Measurements from ENCODE around the gene LRWD1.
A peak's percentile ranks its signal among the peaks of the same experiment; 100 is the strongest.

LRWD1 gene

GRCh38 chr7:102467581-102468477 lies 3.0 kb downstream of the LRWD1 start:
- Histone ChIP-seq H3K4me3 (ENCODE audit: low read depth, low read length) (no peak overlapping the region), H3K9me3 (ENCODE audit: severe bottlenecking) (no peaks in the 10 kb centered on the region), H3K36me3 (peaks cover 44% of the 10 kb centered on the region), H3K27me3 (ENCODE audit: insufficient read depth, low read depth, severe bottlenecking) (no peaks in the 10 kb centered on the region), H3K27ac (no peak overlapping the region)
- no peak for TF ChIP-seq CTCF (IDR thresholded peaks at IDR 0.05; ENCODE audit: low read depth, low read length)
- DNase-seq, result no peak

GRCh38 chr7:102468478-102469350 lies 3.9 kb downstream of the LRWD1 start:
- TF ChIP-seq CTCF (IDR thresholded peaks at IDR 0.05; ENCODE audit: low read depth, low read length), result no peak
- no peak overlapping the region for H3K4me3 ChIP-seq (ENCODE audit: low read depth, low read length)
- H3K27ac ChIP-seq, result no peak overlapping the region
- H3K36me3 ChIP-seq, result peaks cover 53% of the 10 kb centered on the region
- DNase-seq, result peak; percentile 7
- no peaks in the 10 kb centered on the region for H3K27me3 ChIP-seq (ENCODE audit: insufficient read depth, low read depth, severe bottlenecking)
- no peaks in the 10 kb centered on the region for H3K9me3 ChIP-seq (ENCODE audit: severe bottlenecking)

GRCh38 chr7:102469351-102469971 lies 4.7 kb downstream of the LRWD1 start:
- Histone ChIP-seq H3K4me3 (ENCODE audit: low read depth, low read length) (no peak overlapping the region), H3K9me3 (ENCODE audit: severe bottlenecking) (no peaks in the 10 kb centered on the region), H3K36me3 (peaks cover 53% of the 10 kb centered on the region), H3K27ac (no peak overlapping the region), H3K27me3 (ENCODE audit: insufficient read depth, low read depth, severe bottlenecking) (no peaks in the 10 kb centered on the region)
- TF ChIP-seq CTCF (IDR thresholded peaks at IDR 0.05; ENCODE audit: low read depth, low read length), result no peak
- DNase-seq, result peak; percentile 8

GRCh38 chr7:102469972-102470825 lies 5.4 kb downstream of the LRWD1 start:
- Histone ChIP-seq H3K4me3 (ENCODE audit: low read depth, low read length) (no peak overlapping the region), H3K27ac (no peak overlapping the region), H3K9me3 (ENCODE audit: severe bottlenecking) (no peaks in the 10 kb centered on the region), H3K27me3 (ENCODE audit: insufficient read depth, low read depth, severe bottlenecking) (no peaks in the 10 kb centered on the region), H3K36me3 (peaks cover 51% of the 10 kb centered on the region)
- TF ChIP-seq CTCF (IDR thresholded peaks at IDR 0.05; ENCODE audit: low read depth, low read length), result no peak
- DNase-seq, result peak; percentile 7

GRCh38 chr7:102471791-102472125 lies 7.0 kb downstream of the LRWD1 start:
- H3K36me3 ChIP-seq, result peaks cover 47% of the 10 kb centered on the region
- H3K27me3 ChIP-seq (ENCODE audit: insufficient read depth, low read depth, severe bottlenecking), result no peaks in the 10 kb centered on the region
- TF ChIP-seq CTCF (IDR thresholded peaks at IDR 0.05; ENCODE audit: low read depth, low read length), result no peak
- DNase-seq, result no peak
- no peak overlapping the region for H3K4me3 ChIP-seq (ENCODE audit: low read depth, low read length)
- no peak overlapping the region for H3K27ac ChIP-seq
- H3K9me3 ChIP-seq (ENCODE audit: severe bottlenecking), result no peaks in the 10 kb centered on the region
